Epithelial cell of esophagus (primary cell): Measurements from ENCODE around the gene SLC6A5.

Experiments used
- DNase-seq: peaks from one replicate; pipeline ENCODE4 v3.0.0; 2010; ENCODE audit warnings: low read depth
- H3K4me3 ChIP-seq: 2 replicates; pipeline ENCODE4 v1.5.1; 2011; ENCODE audit warnings: mild to moderate bottlenecking, low read length, control low read depth
- TF ChIP-seq, protein P1 (sequence below): IDR thresholded peaks from 2 replicates; pipeline ENCODE4 v1.5.1; 2011; ENCODE audit warnings: low read depth, mild to moderate bottlenecking, low read length, control low read depth, inconsistent platforms; ENCODE audit not compliant: insufficient read depth; ENCODE audit errors: missing control alignments

Gene SLC6A5

DNA sequence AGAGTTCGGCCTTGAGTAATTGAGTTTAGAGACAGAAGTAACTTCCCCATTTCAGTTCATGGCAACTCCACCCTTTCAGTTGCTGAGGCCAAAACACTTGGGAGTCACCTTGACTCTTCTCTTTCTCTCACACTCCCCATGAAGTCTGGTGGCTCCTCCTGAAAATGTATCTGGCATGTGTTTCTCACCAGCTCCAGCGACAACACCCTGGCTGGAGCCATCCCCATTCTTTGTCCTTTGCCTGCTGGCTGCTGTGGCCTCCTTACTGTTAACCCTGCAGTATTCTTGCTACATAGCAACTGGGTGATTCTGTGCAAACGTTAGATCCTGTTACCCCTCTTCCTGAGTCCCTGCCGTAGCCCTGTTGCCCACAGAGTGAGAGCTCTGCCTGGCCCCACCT, 23.8 kb downstream of the SLC6A5 start:
- TF ChIP-seq, protein P1, sequence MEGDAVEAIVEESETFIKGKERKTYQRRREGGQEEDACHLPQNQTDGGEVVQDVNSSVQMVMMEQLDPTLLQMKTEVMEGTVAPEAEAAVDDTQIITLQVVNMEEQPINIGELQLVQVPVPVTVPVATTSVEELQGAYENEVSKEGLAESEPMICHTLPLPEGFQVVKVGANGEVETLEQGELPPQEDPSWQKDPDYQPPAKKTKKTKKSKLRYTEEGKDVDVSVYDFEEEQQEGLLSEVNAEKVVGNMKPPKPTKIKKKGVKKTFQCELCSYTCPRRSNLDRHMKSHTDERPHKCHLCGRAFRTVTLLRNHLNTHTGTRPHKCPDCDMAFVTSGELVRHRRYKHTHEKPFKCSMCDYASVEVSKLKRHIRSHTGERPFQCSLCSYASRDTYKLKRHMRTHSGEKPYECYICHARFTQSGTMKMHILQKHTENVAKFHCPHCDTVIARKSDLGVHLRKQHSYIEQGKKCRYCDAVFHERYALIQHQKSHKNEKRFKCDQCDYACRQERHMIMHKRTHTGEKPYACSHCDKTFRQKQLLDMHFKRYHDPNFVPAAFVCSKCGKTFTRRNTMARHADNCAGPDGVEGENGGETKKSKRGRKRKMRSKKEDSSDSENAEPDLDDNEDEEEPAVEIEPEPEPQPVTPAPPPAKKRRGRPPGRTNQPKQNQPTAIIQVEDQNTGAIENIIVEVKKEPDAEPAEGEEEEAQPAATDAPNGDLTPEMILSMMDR, result no peak
- no peak for DNase-seq
- H3K4me3 ChIP-seq, result no peak overlapping the region

DNA sequence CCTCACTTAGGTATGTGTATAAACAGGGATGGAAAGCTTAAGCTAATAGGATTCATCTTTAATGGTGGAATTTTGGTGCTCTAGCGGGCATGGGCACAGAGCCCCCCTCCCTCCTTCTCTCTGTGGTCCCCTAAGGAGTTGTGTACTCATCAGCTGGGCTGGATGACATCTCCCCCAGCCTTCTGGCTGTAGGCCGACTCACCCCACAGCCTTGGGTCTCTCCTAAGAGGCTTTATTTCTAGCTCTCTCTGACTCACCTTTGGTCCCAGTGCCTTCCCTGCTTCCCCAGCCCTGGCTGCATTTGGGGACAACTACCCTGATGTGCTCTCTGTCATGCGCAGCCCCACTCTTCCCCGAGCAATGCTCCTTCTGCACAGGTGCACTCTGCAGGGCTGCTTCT, 26.9 kb downstream of the SLC6A5 start:
- TF ChIP-seq, protein P1, result no peak
- H3K4me3 ChIP-seq, result no peak overlapping the region
- DNase-seq, result no peak

DNA sequence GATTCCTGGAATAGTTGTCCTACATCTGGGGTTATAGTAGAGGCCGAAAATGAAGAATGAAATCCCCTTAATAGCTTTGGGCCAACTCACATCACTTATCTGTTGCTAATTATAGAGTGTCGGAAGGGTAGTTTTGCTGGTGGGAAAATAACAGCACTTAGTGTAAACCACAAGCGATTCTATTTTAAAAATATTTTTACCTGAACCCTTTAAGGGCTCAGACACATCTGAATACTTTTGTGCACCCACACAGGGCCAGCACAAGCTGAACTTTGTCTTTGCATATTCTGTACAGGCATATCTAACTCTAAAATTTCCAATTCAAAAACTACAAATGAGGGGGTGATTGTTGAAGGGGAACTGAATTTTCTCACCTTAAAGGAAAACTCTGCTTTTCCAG, 27.6 kb downstream of the SLC6A5 start:
- H3K4me3 ChIP-seq, result no peak overlapping the region
- TF ChIP-seq, protein P1, result no peak
- DNase-seq, result no peak

DNA sequence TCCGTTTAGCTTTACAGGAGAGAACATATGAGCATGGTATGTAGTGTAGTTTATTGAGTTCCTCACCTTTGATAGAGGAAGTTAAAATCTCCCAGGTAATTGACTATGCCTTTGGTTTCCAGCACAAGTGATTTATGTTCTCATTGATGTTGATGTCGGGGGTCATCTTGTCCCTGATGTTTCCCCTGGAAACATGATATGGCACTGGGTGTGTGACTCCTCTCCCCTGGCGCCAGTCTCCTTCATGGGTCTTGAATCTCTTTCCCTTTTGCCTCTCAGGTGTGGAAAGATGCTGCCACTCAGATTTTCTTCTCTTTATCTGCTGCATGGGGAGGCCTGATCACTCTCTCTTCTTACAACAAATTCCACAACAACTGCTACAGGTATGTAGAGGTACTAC, 28.3 kb downstream of the SLC6A5 start:
- DNase-seq, result no peak
- TF ChIP-seq, protein P1, result no peak
- H3K4me3 ChIP-seq, result no peak overlapping the region

DNA sequence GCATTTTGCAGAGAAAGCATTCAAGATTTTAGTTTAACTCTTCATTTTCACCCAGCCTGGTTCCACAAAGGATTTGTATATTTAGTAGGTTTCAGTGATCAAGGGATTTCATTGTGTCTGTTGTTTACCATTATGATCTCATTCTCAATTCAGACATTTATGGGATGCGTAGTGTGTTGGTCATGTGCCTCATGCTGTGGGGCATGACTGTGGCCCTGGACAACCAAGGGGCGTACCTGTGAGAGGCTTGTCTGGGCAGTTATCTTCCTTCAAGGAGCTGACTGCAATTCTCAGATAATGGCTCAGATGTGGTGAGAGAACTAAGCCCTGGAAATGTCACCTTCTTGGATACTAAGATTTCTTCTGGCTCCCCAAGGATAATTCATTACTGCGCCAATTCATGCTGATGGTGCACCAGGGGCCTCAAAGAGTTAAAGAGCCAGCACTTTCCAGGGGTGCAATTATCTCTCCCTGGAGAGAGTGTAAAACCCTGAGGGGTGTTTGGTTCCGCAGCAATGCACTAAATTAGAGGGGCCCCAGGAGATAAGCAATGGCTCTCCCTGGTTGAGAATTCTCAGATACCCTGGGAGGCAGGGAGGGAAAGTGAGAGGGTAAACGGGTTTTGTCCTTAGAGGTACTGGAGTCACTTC, 32.2 kb downstream of the SLC6A5 start:
- H3K4me3 ChIP-seq, result no peak overlapping the region
- TF ChIP-seq, protein P1, result no peak
- DNase-seq, result peak; percentile 95

DNA sequence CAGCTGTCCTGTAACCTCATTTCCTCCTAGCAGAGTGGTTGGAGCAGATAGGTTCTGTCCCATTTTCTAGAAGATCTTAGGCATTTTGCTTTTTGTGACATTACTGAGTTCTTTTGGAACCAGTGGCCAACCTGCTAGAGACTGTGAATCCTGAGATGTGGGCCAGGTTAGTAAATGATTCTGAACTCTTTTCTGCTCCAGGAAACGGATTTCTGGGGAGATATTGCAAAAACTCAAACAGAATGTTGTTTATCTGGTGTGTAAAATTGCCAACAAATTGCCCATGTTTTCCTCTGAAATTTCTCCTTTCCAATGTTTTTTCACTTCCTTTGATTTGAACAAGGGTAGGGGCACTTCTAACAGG, 32.7 kb downstream of the SLC6A5 start:
- TF ChIP-seq, protein P1, result no peak
- no peak overlapping the region for H3K4me3 ChIP-seq
- no peak for DNase-seq

DNA sequence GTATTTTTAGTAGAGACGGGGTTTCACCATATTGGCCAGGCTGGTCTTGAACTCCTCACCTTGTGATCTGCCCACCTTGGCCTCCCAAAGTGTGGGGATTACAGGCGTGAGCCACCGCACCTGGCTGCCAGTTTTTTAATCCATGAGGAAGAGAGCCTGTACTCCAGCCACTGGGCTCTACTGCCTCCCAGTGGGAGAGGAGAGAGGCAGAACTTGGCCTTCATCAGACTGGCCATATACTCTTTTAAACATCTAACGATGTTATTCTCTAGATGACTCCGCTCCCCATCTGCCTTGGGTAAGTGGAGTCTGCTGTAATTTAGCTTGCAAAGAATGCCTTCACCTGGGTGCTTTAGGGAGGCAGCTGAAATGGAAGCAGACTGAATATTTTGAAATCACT, 34.6 kb downstream of the SLC6A5 start:
- DNase-seq, result peak; percentile 40
- no peak overlapping the region for H3K4me3 ChIP-seq
- TF ChIP-seq, protein P1, result peak; percentile 38
